Measurements from ENCODE around the gene UBE2S.

UBE2S gene

DNA sequence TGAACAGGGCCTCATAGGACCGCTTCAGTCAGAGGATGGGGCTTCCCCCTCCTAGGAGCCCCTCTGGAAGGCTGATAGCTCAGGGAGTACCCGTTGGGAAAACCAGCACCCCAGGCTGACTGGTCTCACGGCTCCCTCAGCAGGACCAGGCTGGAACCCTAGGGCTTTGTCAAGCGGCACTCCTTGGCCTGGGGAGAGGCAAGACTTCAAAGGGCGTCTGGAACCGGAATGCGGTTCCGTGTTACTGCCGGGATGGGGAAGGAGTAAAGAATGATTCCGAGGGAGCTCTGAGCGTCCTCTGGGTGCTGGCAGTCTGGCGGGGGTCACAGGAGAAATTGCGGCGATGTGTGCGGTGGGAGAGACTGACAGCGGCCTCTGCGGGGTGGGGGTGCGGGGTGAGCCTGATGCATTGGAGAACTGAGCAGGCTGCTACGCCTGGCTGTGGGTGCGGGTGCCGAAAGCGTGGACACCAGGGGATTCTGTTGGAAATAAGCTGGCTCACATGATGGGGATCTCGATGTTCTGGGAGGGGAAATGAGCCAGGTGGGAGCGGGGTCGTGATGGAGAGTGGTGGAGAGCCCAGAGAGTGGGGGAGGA is 54.9 kb downstream of the UBE2S start:
- Histone ChIP-seq H3F3A (ENCODE audit: low read depth) (no peaks in the 10 kb centered on the region), H3K9me3 (ENCODE audit: insufficient read depth, low read depth, low read length) (no peaks in the 10 kb centered on the region), H2AFZ (ENCODE audit: low read length) (no peak overlapping the region), H3K4me3 (ENCODE audit: low read length, poor library complexity, severe bottlenecking) (no peak overlapping the region), H3K27me3 (ENCODE audit: insufficient read depth, low read length, poor library complexity, severe bottlenecking) (no peaks in the 10 kb centered on the region), H3K4me2 (ENCODE audit: low read depth, low read length, poor library complexity, severe bottlenecking) (no peak overlapping the region), H3K79me2 (ENCODE audit: insufficient read depth, low read length) (no peaks in the 10 kb centered on the region), H4K20me1 (ENCODE audit: insufficient read depth, low read length, poor library complexity, severe bottlenecking) (no peaks in the 10 kb centered on the region), H3K4me1 (ENCODE audit: insufficient read depth, low read length, poor library complexity, severe bottlenecking) (no peaks in the 10 kb centered on the region), H3K9me2 (replicated peaks; ENCODE audit: low read depth, low read length) (no peaks in the 10 kb centered on the region), H3K9ac (ENCODE audit: low read depth, low read length, poor library complexity, severe bottlenecking) (no peak overlapping the region), H3K36me3 (ENCODE audit: insufficient read depth, low read length) (no peaks in the 10 kb centered on the region)
- TF ChIP-seq, protein P1, sequence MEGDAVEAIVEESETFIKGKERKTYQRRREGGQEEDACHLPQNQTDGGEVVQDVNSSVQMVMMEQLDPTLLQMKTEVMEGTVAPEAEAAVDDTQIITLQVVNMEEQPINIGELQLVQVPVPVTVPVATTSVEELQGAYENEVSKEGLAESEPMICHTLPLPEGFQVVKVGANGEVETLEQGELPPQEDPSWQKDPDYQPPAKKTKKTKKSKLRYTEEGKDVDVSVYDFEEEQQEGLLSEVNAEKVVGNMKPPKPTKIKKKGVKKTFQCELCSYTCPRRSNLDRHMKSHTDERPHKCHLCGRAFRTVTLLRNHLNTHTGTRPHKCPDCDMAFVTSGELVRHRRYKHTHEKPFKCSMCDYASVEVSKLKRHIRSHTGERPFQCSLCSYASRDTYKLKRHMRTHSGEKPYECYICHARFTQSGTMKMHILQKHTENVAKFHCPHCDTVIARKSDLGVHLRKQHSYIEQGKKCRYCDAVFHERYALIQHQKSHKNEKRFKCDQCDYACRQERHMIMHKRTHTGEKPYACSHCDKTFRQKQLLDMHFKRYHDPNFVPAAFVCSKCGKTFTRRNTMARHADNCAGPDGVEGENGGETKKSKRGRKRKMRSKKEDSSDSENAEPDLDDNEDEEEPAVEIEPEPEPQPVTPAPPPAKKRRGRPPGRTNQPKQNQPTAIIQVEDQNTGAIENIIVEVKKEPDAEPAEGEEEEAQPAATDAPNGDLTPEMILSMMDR (conservative IDR thresholded peaks at IDR 0.05; ENCODE audit: low read length) = no peak
- TF ChIP-seq EZH2phosphoT487 (IDR thresholded peaks at IDR 0.05; ENCODE audit: borderline replicate concordance) = no peak

DNA sequence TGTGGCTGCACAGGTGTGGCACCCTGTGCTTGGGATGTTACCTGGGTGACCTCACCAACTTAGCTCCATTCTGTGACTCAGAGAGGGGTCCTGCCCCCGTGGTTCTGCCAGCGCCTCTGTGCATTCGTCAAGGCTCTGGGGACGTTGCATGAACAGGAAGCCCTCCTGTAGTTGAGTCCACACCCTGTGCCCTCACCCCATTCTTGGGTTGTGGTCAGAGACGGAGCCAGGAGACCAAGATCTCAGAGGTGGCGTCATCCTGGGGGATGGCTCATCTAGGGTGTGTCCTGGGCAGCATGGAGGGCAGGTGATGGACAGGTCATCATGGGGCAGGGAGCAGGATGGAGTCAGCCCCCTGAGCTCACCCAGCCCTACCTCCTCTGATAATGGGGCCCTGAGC is 55.5 kb downstream of the UBE2S start:
- H2AFZ ChIP-seq (ENCODE audit: low read length) = no peak overlapping the region
- no peaks in the 10 kb centered on the region for H3K27me3 ChIP-seq (ENCODE audit: insufficient read depth, low read length, poor library complexity, severe bottlenecking)
- no peaks in the 10 kb centered on the region for H3F3A ChIP-seq (ENCODE audit: low read depth)
- no peaks in the 10 kb centered on the region for H3K79me2 ChIP-seq (ENCODE audit: insufficient read depth, low read length)
- no peak for TF ChIP-seq EZH2phosphoT487 (IDR thresholded peaks at IDR 0.05; ENCODE audit: borderline replicate concordance)
- TF ChIP-seq, protein P1 (conservative IDR thresholded peaks at IDR 0.05; ENCODE audit: low read length) = no peak
- H3K36me3 ChIP-seq (ENCODE audit: insufficient read depth, low read length) = no peaks in the 10 kb centered on the region
- no peaks in the 10 kb centered on the region for H3K4me1 ChIP-seq (ENCODE audit: insufficient read depth, low read length, poor library complexity, severe bottlenecking)
- no peaks in the 10 kb centered on the region for H3K9me3 ChIP-seq (ENCODE audit: insufficient read depth, low read depth, low read length)
- no peaks in the 10 kb centered on the region for H3K9me2 ChIP-seq (replicated peaks; ENCODE audit: low read depth, low read length)
- no peak overlapping the region for H3K4me3 ChIP-seq (ENCODE audit: low read length, poor library complexity, severe bottlenecking)
- H4K20me1 ChIP-seq (ENCODE audit: insufficient read depth, low read length, poor library complexity, severe bottlenecking) = no peaks in the 10 kb centered on the region
- H3K9ac ChIP-seq (ENCODE audit: low read depth, low read length, poor library complexity, severe bottlenecking) = no peak overlapping the region
- H3K4me2 ChIP-seq (ENCODE audit: low read depth, low read length, poor library complexity, severe bottlenecking) = no peak overlapping the region

DNA sequence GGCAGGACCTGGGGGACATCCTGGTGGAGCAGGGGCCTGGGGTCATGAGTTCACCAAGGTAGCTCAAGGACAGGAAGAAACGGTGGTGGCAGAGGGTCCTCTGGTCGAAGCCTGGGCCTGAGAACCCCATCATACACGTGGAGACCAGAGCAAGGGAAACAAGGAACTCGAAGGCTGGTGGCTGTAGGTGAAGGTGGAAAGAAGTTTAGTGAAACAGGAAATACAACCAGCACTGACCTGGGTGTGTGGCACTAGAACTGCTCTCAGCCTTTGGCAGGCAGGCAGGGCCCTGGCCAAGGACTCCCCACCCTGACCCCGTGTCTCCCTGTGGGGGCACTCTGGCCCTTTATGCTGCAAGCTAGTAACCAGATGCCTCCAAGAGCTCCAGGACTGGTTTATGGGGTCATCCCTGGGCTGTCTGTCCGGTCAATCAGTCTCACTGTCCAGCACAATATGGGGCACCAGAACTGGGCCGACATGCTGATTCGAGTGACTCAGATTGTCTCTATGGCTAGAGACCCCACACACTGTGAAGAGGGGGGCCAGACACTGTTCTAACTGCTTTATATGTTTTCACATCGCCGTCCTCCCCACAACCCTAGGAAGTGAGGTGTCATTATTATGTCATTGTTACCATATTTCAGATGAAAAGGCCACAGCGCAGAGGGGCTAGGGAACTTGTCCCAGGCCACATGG is 56.8 kb downstream of the UBE2S start:
- H3K9me3 ChIP-seq (ENCODE audit: insufficient read depth, low read depth, low read length) = no peaks in the 10 kb centered on the region
- H3K9me2 ChIP-seq (replicated peaks; ENCODE audit: low read depth, low read length) = no peaks in the 10 kb centered on the region
- TF ChIP-seq, protein P1 (conservative IDR thresholded peaks at IDR 0.05; ENCODE audit: low read length) = no peak
- TF ChIP-seq EZH2phosphoT487 (IDR thresholded peaks at IDR 0.05; ENCODE audit: borderline replicate concordance) = no peak
- no peaks in the 10 kb centered on the region for H4K20me1 ChIP-seq (ENCODE audit: insufficient read depth, low read length, poor library complexity, severe bottlenecking)
- no peaks in the 10 kb centered on the region for H3F3A ChIP-seq (ENCODE audit: low read depth)
- H3K4me2 ChIP-seq (ENCODE audit: low read depth, low read length, poor library complexity, severe bottlenecking) = no peak overlapping the region
- H3K4me1 ChIP-seq (ENCODE audit: insufficient read depth, low read length, poor library complexity, severe bottlenecking) = no peaks in the 10 kb centered on the region
- no peaks in the 10 kb centered on the region for H3K79me2 ChIP-seq (ENCODE audit: insufficient read depth, low read length)
- no peaks in the 10 kb centered on the region for H3K36me3 ChIP-seq (ENCODE audit: insufficient read depth, low read length)
- no peak overlapping the region for H2AFZ ChIP-seq (ENCODE audit: low read length)
- no peak overlapping the region for H3K9ac ChIP-seq (ENCODE audit: low read depth, low read length, poor library complexity, severe bottlenecking)
- H3K4me3 ChIP-seq (ENCODE audit: low read length, poor library complexity, severe bottlenecking) = no peak overlapping the region
- no peaks in the 10 kb centered on the region for H3K27me3 ChIP-seq (ENCODE audit: insufficient read depth, low read length, poor library complexity, severe bottlenecking)
